ENCODE data around the gene VEGFA.

The VEGFA gene

DNA sequence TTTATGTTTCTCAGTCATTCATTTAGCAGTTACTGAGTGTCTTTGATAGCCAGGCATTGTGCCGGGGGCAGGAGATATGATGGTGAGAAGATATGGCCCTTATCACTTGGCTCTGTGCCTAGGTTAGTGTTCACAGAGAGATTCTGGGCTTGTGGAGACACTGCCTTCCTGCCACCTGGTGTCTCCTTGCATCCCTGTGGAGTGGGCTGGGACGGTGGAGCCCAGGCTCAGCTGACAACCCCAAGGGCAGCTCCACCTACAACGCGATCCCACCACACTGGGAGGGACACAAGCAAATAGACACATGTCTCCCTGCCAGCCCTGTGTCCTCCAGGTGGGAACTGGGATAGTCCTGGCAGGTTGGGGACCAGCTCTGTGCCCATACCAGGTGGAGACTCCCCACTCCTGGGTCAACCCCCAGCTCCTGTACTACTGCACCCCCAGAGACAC is 30.3 kb upstream of the VEGFA start:
- DNase-seq = no peak

DNA sequence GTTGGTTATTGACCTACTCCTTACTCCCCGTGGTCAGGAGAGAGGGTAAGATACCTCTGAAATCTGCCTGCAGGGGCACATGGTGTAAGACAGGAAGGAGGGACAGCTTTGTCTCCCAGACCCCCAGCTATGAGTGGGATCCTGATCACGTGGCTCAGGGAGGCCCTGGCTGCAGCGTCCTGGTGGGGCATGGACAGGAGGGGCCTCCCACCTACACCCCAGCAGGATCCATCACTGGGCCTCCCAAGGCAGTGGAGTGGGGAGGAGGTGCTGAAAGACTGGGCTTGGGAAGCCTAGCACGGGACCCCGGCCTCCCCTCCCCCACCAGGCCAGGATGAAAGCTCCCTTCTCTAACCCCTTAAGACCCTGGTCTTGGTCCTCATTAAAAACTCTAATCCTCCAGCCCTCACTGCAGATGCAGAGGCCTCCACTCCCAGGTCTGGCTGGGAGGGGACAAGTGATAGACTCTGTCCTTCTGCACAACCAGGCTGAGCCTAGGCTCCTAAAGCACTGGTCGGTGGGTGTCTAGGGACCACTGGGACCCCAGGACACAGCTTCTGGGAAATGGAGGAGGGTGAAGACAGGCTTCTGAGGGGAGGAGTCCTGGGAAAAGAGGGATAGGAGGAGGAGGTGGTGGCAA is 29.6 kb upstream of the VEGFA start:
- no peak for DNase-seq

DNA sequence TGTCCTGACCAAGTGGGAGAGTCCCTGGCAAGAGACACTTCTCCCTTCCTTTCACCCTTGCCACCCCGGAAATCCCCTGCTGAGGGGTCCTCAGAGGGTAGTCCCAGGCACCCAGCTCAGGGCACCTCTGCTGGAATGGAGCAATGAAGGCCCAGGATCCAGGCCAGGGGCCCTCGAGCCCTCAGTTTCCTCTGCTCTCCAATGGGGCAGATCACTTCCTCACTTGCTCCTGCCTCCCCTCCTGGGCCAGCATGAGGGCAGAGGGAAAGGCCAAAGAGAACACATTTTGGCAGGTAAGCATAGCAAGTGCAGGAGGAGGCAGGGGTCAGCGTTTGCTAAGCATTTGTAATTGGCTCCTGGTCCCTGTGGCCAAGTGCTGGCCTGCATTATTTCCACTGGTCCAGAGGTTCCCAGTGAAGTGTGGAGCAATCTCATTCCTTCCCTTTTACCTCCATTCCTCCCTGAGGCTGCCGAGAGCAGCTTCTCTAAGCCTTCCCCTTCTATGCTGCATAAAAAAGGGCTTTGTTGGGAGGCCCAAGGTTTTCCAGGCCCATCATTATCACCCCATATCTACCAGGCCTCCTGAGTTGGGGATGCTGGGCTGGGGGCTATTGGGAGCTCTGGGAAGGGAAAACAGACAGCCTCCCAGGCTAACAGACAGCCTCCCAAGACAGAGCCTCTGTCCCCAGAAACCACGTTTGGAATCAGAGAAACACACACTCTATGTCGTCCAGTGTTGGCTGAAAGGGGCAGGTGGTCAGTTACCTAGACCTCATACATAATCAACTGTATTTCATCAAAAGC is 28.8 kb upstream of the VEGFA start:
- DNase-seq = no peak

DNA sequence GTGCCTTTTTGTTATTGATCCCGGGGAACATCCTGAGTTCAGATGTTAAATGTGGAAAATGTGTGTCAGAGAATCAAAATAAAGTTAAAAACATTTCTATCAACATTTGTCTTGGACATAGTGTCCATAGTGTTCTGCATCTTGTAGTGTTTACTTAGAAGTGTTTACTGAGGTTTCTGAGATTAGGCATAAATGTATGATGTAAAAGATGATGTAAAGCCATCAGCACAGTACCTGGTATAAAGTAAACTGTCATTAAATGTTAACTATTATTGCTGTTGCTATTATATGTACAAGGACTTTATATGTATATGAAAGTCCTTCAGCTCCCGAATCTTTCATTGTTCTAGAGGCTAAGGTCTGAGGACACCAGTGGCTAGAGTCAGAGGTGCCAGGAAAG is 28.2 kb upstream of the VEGFA start:
- DNase-seq = no peak

DNA sequence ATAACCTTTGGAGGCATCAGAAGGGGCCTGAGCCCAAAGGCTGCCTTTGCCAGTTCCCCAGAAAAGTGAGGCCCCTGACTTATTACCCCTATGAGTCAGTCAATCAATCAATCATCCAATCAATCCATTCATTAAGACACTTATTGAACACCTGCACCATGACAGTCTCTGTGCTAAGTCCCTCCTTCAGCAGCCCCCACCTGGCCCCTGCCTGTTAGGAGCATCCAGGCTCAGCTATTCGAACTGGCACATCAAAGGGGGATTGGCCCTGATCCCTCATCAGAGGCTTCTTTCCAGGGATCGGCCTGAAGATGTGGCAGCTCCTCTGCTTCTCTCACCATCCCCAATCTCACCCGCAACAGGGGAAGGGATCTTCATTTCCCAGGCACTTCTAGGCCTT is 27.7 kb upstream of the VEGFA start:
- no peak for DNase-seq

DNA sequence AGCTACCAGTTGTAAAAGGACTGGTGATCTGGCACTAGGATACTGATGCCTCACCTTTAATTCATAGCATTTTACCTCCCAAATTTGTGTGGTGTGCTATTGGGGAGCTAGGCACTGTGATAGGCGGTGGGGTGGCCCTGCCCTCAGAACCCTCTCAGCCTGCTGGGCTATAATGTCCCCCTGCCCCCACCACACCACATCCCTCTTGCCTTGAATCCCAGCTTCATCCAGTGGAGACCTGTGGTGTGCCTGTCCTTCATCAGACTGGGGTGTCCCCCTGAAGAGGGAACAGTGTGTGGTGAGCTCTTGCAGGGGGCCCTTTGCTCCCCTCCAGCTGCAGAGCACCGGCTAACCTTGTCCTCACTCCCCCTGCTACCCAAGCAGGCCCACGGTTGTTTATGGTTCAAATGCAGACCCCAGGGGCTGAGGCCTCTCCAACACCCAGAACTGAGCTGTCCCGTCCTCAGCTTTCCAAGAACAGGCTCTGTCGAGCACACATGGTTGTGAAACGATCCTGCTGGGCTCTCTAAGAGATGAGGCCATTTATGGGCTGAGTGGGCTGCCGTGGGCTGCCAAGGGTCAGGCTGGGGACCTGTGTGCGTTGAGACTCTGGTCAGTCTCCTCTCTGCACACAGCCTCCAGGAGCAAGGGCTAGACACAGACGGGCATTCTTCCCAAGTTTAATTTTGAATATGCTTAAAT is 26.9 kb upstream of the VEGFA start:
- no peak for DNase-seq

DNA sequence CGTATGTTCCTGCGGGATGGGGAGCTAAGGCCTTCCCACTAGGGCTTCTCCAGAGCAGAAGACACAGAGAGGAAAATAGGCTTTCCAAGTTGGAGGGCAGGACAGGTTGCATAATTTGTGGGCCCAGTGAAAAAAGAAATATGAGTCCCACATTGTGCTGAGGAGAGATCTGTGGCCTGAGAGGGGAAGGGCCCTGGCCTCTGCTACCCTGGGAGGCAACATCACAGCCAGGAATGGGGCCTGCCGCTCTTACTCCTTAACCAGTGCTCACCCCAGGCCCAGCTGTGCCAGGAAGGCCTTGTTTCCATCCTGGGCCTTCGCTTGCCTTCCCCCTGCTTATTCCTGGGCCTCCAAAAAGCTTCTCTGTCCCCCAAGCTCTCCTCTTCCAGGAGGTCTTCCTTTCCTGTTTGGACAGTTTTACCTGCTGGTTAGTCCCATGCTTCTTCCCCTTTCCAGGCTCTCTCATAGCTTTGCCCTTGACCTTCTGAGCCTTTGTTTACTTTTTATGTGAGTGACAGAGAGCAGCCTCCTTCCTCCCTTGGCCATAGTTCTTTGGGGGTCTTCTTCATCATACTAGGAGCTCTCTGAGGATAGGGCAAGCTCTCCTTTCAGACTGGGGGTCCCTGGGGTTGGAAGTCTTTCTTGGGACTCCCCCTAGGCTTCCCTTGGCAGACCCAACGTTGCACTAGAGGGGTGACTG is 26.2 kb upstream of the VEGFA start:
- DNase-seq = no peak

DNA sequence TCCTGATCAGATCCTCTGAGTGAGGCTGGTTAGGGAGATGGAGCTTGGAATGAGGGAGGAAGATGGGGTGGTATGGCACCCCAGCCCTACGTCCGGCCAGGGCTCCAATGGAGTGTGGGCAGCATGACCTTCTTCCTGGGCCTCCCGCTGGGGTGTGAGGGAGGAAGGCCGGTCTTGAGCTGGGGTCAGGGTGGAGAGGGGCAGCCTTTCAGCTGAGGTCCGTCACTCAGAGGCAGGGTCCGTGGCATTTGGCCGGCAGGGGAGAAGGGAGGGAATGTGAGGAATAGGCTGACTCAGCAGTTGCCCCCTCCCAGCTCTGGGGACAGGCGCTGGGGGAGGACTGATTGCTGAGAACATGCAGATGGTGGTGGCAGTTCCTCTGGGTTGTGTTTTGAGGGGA is 25.5 kb upstream of the VEGFA start:
- DNase-seq = no peak

DNA sequence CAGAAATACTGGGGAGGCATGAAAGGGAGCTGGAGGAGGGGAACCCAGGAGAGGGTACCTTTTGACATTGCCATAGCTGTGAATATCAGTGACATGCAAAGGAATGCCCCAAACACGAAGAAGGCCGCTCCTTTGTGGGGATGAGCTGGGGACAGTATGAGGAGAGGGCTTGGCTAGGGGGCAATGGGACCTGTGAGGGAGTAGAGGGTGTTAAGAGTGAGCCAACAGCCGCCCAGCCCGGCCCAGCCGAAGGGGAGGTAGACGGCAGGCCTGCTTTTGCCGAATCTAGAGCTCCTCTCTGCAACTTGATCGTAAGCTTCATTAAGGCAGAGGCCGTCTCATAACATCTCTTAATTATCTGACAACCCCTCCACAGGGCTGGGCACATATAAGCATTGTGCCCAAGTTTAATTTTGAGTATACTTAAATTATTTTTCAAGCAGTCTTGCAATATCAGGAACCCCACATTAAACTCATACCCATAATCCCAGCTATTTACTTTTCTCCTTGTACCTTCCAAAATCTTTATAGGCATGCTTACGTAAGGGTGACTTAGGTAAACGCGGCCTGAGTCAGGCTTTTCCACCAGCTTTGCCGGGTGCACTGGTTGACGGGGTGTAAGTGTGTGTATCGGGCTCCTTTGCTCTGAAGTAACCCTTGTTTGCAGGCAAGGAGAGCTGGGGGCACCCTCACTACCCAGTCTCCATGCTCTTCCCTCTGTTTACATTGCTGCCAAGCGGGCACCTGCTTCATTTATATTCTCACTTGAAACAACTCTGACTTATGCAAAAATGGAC is 24.9 kb upstream of the VEGFA start:
- DNase-seq = no peak

DNA sequence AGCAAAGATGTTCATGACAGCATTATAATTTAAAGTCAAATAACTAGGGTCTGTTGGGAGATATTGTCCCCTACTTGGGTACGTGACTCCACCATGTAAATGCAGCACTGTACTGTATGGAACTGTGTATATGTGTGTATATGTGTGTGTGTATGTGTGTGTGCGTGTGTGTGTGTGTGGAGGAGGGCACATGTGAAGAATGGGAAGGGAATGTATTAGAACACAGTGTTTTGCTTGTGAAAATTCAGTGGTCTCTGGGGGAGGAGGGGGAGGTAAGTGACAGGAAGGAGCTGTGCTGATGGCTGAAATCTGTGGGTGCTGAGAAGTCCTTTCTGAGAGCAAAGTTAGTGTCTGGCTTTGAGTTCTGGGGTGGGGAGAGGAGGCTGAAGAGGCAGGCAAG is 23.9 kb upstream of the VEGFA start:
- no peak for DNase-seq

DNA sequence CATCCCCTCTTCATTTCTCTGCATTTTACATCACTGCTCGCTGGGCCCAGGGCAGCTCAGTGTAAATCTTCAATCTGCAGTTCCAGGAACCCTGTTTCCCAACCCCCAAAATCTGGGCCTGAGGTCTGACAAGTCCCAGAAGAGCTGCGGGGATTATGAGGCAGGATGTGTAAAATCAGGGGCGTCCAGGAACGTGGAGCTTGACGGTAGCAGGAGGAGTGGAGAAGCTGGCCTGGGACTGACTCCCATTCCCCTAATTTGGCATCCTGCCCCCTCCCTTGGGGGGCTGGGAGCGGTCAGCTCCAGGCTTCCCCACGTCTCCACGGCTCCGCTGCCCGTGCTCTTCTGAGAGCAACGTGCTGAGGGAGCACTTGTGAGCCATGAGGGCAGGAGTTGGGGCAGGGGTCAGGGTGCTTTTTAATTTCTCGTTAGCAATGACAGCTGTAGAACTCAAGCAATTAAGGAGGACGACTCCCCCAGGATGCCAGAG is 23.4 kb upstream of the VEGFA start:
- DNase-seq = no peak

DNA sequence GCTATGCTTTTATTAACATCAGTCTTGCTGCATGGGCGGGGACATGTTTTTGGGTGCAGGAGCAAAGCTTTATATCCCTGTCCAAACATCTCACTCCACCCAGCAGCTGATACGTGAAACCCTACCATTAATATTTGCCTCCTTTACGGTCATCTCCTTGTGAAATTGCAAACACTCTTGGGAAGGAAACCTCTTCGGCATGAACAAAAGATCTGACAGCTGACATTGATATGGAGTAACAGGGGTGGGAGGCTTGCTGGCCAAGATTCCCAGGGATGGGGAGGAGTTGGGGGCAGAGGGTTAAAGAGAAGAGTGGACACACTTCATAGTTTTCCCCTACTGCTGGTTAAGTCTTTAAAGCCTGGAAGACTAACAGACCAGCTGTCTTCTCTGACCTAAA is 22.2 kb upstream of the VEGFA start:
- DNase-seq = no peak

DNA sequence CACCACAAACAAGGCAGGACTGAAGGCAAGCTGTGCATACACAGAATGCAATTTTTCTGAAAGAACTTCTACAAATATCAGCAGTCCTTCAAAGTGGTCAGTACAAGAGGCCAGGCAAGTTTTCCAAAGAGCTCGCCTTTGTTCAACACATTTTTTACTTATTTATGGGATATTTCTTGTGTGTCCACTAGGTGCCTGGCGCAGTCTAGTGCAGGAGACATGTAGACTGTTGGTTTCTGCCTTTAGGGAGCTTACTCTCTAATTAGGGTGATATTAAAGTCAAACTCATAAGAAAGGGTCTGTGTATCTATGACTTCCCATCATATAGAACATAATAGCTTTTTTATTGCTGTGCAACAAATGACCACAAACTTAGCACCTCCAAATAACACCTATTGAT is 21.2 kb upstream of the VEGFA start:
- DNase-seq = no peak

DNA sequence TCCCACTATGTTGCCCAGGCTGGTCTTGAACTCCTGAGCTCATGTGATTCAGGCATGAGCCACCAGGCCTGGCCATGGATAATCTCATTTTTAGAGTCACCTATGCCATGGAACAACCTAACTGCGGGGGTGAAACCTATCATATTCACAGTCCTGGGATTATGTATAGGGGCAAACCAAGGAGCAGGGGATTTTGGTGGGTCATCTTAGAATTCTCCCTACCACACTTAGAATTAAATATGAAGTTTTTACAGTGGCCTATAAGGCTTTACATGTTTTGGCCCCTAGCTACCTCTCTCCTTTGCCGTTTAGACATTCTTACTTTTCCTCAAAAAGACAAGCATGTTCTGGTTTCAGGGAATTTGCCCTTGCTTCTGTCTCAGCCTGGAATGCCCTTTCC is 20.6 kb upstream of the VEGFA start:
- no peak for DNase-seq

DNA sequence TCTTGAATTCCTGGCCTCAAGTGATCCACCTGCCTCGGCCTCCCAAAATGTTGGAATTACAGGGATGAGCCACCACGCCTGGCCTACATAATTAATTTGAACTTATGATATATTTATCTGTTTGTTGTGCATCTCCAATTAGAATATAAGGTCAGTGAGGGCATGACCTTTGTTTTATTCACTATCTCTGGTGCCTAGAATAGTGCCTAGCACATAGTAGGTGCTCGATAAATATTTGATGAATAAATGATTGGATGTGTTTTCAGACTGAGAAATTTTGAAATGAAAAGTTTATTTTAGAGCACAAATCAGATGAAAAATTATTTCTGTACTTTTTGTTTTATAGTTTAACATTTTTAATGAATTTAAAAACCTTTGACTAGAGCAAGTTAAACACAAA is 19.4 kb upstream of the VEGFA start:
- DNase-seq = no peak

DNA sequence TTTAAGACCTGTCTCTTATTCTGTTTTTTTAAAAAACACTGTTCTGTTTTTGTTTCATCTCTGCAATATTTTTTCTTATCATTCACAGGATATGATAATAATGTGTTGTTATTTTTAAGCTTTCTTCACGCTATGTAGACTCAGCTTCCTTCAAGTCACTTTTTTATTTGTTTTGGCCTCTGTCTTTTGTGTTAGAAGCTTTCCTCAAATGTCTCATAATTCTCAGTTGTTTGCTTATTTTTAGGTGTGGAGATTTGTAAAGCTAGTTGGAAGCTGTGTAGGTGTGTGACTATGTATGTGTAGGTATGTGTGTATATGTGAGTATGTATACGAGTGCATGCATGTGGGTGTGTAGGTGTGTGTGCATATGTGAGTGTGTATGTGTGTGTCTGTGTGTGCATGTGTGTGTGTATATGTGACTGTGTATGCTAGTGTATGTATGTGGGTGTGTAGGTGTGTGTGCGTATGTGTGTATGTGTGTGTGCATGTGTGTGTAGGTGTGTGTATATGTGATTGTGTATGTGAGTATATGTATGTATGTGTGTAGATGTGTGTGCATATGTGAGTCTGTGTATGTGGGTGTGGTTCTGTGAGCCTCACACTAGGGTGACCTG is 16.3 kb upstream of the VEGFA start:
- no peak for DNase-seq

DNA sequence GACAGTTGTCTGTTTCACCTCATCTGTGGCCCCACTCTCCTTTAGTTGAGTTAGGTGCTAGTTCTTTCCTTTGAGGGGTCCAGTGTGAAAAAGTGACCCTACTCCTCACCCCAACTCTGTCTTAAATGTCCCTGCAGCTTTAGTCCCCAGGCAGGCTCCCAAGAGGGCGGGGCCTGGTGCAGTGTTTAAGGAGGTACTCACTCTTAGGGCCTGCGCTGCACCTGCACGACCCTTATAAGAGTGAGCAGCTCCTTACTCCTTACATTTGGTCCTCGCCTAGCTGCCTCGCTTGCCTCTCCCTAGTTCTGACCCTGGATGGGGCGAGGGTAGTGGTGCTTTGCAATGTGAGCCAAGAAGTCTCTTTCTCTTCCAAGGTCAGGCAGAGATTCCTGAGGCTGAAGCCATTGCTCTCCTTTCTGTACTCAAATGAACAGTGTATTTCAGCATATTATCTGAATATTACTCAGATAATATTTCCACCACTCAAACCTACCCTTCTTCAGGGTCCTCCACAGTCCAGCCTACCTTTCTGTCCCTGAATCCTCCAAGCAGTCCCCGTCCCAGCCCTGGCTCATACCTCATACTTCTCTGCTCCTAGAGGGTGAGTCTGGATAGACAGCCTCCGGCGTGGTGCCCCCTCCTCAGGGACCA is 11.9 kb upstream of the VEGFA start:
- DNase-seq = no peak

DNA sequence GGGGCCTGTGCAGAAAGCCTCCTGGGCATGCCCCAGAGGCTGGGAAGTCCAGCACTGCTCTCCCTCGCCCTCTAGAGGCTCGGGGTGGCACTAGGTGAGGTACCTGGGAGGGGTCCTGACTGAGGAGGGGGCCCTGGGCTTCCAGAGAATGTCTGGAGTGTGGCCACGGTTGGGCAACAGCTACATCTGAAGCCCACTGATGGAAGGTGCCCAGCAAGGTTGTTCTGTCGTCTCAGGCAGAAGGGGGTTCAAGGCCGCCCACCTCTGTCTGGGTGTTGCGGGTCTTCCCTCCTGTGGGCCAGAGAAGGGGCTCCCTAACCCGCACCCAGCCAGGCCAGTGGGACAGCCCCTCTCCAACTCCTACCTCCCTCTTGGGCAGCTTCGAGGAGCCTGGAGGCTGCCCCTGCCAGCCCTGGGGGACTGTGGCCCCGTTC is 11.4 kb upstream of the VEGFA start:
- DNase-seq = no peak

DNA sequence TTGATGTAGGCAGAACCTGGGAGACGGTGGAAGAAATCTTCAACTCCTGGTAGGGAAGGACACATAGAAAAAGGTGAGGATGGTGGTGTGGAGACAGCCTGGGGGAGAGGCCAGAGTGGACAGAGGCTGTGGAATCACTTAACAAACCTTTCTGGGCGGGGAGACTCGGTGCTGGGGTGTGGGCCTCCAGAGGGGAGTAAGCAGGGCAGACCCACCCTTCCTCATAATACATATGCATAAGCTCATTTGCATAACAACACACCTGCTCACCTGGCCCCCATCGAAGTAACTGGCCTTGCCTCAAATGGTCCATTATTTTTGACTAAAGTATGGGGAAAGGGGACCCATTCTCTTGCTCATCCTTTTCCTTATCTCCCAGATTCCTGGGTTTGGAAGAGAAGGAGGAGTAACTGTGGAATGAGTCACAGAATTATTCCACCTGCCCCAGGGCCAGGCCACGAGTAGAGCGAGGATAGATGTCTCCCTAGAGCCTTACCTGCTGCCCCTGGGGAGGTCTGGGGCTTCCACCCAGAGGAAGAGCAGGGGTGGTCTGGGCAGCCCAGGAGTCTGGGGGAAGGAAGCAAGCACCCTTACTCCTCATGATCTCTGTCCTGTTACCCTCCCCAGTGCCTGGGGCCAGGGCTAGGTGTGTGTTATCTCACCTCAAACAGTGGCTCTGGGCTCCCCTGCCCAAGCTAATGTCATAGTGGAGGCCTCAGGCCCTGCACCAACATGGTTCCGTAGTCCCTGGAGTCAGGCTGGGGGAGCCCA is 10.7 kb upstream of the VEGFA start:
- DNase-seq = no peak

DNA sequence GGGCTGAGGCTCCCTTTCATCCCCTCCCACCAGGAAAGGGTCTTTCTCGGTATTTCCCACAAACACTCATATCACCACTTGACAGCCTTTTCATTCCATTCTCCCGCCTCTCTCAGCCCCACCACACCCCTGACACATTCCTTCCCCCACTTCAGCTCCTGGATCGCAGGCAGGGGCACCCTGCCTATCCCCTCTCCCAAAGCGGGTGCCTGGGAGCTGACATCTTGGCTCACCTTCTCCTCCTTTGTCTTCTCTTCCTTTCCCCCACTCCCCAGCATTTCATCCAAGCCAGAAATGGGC is 10.2 kb upstream of the VEGFA start:
- no peak for DNase-seq

Measured in bone marrow (tissue), 2 donors.